Bone marrow (tissue), 2 donors: Measurements from ENCODE around the gene SRC.

ENCODE experiments used
- DNase-seq, 2 donors: peaks; one replicate each; lab custom pipeline; 2025; lab: John Stamatoyannopoulos, UW

Gene SRC

GRCh38 chr20:37345339-37346235 lies at the start of gene SRC:
Gene SRC, plus strand, starts transcription at chr20:37346140. Its CDS starts 38,014 bp downstream, at chr20:37384154.
- DNase-seq = peak in 1 of 2 donors; percentile 30

- DNase-seq = peak in 1 of 2 donors; percentile 17
Measured at GRCh38 chr20:37296371-37296770, 49.6 kb upstream of the SRC start.

DNA sequence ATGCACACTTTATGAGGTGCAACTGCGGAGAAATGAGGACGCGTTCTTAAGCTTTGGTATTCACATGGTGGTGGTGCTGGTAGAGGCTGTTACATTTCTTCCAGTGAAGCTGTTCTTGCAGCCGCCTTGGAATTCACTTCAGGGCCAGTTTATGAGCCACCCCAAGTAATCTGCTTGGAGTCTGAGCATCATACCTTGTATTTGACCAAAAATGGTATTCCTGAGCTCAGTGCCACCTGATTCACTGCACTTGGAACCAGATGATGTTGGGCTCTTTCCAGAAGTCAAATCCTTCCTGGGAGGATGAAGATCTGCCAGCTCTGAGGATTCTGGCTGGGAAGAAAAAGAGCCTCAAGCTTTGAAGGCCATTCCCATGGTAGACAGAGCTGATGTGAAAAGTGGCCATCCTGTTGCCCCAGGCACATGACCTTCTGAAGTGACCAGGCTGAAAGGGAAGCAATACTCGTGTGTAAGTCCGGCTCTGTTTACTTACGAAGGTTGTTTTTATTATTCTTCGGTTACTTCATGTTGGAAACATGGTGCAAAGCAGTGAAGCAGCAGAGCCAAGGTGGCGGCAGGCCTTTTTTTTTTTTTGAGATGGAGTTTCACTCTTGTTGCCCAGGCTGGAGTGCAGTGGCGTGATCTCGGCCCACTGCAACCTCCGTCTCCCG lies 48.7 kb upstream of the SRC start:
- no peak for DNase-seq

DNA sequence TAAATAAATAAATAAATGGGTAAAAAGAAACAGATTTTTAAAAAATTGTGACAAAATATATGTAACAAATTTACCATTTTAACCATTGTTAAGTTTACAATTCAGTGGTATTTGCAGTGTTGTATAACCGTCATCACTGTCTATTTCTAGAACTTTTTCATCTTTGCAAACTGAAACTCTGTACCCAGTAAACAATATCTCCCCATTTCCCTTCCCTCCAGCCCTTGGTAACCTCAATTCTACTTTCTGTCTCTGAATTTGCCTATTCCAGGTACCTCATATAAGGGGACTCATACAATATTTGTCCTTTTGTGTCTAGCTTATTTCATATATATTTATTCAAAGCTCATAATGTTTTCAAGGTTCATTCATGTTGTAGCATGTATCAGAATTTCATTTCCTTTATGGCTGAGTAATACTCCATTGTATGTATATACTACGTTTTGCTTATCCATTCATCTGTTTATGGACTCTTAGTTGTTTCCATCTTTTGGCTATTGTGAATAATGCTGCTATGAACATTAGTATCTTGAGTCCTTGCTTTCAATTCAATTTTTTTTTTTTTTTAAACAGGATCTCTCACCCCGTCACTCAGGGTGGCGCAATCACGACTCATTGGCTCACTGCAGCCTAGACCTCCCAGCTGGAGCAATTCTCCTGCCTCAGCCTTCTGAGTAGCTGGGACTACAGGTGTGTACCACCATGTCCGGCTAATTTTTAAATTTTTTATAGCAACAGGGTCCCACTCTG lies 47.6 kb upstream of the SRC start:
- peak in 1 of 2 donors; percentile 48 for DNase-seq

DNA sequence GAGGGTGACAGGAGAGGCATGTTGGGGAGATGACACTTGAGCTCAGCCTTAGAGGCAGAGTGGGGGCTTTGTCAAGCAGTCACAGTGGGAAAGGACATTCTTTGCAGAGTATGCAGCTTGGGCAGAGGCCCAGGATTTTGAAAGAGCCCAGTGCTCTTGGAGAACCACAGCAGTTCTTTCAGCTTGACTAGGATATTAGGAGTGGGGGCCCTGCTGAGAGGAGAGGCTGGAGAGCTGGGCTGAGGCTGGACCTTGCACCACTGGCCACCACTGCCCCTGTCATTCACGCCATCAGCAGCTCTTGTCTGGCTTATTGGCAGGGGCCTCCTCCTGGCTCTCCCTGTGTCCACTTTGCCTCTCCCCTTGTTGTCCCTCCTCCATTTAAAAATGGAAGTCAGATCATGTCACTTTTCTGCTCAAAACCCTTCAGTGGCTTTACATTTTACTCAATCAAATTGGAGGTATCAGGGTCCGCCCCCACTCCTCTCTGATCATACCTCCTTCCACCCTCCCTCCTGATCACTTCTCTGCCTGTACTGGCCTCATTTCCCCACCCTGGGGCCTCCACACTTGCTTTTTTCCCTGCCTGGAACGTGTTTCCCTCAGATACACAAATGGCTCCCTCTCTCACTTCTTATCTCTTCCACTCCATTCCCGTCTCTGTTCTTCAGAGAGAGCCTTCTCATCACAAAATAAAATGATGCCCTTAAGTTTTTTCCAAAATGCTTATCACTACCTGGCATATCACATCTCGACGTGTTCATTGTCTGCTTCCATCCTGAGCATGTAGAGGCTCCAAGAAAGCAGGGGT lies 46.0 kb upstream of the SRC start:
- DNase-seq = no peak

GRCh38 chr20:37301120-37301519 lies 44.8 kb upstream of the SRC start:
- DNase-seq = no peak

DNA sequence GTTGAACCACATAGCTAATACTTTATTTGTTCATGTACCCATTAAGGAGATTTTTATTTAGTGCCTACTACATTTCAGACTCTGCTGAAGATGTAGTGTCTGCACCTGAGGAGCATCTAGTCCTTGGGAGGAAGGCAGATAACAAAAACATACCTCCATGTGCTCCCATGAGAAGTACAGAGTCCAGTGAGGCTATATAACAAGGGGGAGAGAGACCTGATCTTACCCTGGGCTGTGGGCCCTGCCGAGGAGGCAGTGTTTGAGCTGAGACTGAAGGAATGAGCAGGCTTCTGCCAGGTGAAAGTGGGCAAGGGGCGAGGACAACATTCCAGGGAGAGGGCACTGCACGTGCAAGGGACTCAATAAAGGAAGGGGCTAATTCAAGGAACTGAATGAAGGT lies 44.4 kb upstream of the SRC start:
- no peak for DNase-seq

DNA sequence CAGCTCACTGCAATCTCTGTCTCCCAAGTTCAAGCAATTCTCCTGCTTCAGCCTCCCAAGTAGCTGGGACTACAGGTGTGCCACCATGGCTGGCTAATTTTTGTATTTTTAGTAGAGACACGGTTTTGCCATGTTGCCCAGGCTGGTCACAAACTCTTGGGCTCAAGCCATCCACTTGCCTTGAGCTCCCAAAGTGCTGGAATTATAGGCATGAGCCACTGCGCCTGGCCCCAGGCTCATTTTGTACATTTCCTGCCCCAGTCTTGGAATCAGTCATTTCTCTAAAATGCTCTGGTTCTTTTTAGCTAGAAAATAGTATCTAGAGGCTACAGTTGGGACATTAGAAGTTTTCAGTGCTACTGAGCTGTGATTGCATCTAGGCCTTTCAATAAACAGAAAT lies 43.0 kb upstream of the SRC start:
- no peak for DNase-seq

DNA sequence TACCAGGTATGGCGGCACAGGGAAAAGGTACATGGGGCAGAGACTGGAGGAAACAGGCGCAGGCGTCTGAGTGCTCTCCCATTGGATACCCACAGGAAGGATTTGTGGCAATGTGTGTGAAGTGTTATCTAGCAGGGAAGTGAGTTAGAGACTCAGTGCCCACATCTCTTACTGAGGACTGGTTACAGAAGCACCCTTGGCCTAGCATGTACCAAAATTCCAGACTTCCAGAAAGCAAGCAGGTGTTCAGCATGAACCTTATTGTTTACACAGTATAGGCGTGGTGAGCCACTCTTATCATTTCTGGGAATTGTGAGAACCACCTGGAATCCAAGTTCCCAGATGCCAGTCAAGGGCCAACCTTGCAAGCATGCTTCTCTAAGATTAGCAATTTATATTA lies 42.3 kb upstream of the SRC start:
- DNase-seq = no peak

DNA sequence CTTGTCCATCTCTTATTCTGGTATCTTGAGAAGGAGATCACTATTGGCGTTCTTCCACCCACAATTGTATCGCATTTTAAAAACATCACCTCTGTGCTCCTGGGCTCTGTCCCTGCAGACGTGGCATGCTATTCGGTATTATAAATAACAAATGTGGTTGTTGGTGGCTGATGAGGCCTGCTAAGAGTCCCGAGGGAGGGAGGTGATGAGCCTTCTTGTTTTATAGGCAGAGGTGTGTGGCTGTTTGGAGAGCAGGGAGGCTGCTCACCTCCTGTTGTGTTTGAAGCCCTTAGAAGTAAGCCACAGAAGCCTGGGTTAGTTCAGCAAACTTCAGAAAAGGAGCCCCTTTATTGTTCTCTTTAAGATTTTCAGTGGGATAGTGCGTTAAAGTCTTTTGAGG lies 40.9 kb upstream of the SRC start:
- DNase-seq = no peak

DNA sequence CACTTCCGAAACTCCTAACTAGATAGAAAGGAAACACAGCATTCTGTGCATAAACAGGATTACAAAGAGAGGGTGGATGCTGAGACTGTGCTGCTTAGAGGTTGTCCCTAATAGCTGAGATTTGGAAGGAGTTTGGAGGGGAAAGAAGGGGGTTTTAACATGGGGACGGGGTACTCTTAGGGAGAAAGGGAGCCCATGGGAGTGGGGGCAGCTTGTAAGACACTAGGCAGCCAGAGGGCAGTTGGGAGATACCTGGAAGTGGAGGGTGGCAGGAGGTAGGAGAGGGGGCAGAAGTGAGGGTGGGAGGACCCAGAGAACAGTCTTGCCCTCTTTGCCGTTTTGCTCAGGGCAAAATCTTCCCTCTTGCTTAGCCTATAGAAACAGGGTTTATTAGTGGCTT lies 40.1 kb upstream of the SRC start:
- DNase-seq = no peak

DNA sequence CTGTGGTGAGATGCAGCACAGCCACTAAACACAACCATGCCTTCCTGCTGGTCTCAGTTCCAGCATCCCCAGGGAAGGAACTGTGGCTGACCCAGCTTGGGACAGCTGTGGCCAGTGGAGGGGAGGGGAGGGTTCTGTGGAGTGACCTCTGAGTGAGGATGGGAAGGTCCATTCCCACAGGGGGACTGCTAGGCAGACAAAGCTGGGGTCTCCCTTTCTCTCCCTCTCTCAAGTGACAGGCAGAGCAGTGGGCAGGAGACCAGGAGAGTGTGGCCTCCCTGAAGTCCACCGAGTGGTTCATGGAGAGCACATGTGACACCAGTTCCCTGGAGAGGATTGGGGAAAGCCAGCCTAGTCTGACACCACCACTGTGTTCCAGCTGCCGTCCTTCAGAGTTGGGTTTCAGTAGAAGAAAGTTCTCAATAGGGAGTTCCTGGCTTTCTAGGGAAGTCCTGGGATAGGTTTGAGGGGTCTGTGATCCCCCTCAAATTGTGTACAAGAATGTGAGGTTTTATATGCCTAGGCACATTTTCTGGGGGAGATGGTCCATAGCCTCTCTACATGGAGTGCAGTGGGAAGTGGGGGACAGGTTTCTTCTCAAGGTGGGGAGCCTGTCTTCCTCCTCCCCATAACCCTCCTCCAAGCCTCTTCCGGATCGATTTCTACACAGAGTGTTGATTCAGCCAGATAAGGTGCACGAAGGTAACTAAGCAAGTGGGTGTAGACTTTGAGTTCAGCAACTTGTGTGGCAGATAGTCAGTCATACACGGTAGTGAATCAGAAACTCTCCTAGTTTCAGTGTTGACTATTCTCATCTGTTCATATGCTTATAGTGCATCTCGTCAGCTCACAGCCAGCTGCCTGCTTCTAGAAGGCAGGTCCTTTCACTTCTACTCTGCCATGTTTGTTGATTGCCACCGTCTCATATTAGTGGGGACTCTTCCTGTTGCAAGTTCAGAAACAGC lies 37.6 kb upstream of the SRC start:
- DNase-seq = no peak

- no peak for DNase-seq
Measured at GRCh38 chr20:37309290-37309689, 36.6 kb upstream of the SRC start.

DNA sequence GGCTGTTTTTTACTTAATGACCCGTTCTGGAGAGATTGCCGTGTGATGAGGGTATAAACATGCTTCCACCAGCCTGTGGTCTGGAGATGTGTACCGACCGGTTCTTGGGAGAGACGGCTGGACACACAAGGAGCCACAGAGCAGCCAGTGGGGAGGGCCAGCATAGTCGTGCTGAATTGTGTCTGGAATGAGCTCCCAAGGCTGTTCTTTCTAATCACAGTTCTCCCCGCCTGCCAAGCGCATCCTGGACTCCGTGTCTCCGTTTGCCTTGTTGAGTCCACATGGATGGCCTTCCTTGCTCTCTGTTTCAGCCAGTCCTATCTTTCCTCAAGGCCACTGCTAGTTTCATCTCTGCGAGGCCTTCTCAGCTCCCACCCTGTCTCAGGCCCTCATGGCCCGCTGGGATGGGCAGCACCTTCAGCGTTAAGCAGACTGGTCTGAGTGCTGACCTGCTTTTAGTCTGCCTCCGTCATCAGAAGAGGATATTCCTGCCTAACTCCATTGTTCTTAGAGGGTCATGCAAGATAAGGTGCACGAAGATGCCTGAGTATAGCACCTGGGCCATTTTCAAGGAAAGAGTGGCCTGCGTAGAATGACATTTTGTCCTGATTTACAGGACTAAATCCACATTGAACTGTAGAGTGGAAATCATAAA lies 35.9 kb upstream of the SRC start:
- no peak for DNase-seq

DNA sequence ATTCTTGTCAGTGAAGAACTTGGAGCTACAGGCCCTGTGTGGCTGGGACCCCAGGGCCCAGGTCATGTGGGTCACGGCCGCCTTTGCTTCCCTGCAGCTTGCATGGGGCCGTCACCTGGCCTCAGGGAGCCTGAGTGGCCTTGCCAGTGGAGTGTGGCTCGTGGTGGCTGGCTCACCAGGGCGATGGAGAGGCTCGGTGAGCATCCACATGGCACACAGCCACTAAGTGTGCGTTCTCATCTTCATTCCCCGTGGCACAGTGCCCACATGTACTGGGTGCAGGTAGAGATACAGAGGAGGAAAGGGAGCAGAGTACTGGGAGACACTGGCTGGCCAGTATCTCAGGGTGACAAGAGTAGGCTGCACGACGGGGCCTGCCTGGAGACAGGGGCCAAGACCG lies 35.0 kb upstream of the SRC start:
- no peak for DNase-seq

GRCh38 chr20:37311710-37312355 lies 34.1 kb upstream of the SRC start:
- no peak for DNase-seq

DNA sequence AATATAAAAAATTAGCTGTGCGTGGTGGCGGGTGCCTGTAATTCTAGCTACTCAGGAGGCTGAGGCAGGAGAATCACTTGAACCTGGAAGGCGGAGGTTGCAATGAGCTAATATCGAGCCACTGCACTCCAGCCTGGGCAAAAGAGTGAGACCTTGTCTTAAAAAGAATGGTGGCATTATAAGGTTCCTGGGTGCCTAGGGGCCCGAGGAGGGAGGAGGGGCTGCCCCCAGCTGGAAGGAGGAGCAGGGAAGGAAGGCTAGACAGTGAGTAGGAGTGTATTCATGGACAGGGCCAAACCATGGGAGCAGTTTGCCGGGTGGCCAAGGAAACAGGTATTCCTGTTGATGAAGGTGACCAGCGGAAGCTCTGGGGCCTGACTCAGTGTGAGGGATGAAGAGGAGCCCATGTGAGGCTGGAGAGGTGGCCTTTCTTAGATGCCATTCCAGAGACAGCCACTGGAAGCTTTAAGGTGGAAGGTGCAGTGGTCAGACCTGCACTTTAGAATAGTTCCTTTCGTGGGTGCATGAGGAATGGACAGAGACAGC lies 32.3 kb upstream of the SRC start:
- no peak for DNase-seq

GRCh38 chr20:37314099-37314498 lies 31.8 kb upstream of the SRC start:
- no peak for DNase-seq

DNA sequence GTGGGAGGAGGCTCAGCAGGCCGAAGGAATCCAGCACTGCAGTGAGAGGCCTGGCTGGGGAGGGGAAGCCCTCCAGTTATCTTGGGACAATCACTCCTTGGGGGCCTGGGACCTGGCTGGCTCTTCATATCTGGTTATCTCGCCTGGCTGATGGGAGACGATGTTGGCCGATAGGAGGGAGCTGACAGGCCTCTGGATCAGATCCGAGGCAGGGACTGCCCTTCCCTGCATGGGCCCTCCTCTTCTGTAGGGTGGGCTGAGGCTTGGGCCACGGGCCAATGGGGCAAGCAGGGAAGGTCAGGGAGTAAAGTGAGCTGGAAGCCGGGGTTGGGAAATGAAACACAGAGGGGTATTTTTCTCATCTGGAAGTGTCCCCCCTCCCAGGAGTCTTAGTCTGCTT lies 31.3 kb upstream of the SRC start:
- no peak for DNase-seq
